GM18511 (cell line): ENCODE results near the gene PTGER4.
"Not testable (repeated sequence)": the region's sequence is repeated elsewhere in the genome, so short reads cannot be mapped to it uniquely, and the experiment has no call there.

ENCODE experiments used
- ATAC-seq: cut with Tn5 transposase; IDR thresholded peaks from one replicate; pipeline ENCODE4 v1.9.1; 2021; ENCODE audit warnings: mild to moderate bottlenecking, moderate library complexity; ENCODE audit not compliant: unreplicated experiment

The PTGER4 gene

DNA sequence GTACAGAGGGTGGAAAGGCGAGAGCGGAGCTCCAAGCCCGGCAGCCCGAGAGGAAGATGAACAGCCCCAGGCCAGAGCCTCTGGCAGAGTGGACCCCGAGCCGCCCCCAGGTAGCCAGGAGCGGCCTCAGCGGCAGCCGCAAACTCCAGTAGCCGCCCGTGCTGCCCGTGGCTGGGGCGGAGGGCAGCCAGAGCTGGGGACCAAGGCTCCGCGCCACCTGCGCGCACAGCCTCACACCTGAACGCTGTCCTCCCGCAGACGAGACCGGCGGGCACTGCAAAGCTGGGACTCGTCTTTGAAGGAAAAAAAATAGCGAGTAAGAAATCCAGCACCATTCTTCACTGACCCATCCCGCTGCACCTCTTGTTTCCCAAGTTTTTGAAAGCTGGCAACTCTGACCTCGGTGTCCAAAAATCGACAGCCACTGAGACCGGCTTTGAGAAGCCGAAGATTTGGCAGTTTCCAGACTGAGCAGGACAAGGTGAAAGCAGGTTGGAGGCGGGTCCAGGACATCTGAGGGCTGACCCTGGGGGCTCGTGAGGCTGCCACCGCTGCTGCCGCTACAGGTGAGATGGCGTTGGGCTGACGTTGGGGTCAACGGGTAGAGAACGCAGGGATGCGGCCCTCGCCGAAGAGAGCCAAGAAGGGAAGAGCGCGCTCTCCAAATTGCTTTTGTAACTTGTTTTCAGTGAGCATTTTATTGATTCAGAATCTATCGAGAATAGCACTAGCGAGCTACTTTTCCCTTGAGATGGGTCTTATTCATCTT is at the start of gene PTGER4:
Gene PTGER4, plus strand, starts transcription at position 3 of the 769 bp plus-strand sequence. CDS start 1,079 bp downstream, outside the sequence.
- peak; percentile 39 for ATAC-seq

DNA sequence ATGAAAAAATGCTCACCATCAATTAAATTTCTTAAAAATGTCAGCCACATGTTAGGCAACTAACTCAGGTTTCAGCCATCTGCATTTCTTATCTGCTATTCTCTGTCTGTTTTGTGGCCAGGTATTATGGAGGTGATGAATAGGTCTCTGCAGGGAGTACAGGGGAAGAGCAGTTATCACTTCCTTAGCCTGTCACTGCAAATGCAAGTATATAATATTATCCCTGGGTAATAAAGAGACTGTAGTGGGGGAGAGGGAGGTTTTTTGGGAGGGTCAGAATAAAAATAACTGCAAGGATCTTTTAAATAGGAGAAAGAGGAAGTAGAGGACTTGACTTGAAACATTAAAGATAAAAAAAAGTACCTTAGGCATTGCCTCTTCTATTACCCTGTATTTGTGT is 49.6 kb upstream of the PTGER4 start:
- ATAC-seq: no peak

DNA sequence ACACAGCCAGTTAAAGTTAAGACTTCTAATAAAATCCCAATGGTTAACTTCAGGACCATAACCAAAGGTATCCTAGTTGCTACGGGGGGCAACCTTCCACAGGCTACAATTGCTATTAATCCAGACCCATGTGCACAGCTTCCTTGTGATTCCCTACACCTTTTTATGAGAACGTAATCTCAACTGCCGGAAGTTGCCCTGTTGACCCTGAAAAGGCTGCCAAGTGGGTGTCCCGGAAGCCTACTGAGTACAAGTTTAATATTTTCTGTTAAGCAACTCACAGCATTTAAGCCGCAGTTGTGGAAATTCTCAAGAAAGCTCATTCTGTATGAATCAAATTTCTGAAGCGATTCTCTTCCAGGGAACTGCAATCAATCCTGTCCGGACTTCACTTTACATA is 48.5 kb upstream of the PTGER4 start:
- no peak for ATAC-seq

DNA sequence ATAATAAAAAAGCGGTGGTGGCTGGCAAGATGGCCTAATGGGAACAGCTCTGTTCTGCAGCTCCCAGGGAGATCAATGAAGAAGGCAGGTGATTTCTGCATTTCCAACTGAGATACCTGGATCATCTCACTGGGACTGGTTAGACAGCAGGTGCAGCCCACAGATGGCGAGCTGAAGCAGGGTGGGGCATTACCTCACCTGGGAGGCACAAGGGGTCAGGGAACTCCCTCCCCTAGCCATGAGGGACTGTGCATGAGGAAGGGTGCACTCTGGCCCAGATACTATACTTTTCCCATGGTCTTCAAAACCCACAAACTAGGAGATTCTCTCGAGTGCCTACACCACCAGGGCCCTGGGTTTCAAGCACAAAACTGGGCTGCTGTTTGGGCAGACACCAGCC is 45.6 kb upstream of the PTGER4 start:
- ATAC-seq: no peak

DNA sequence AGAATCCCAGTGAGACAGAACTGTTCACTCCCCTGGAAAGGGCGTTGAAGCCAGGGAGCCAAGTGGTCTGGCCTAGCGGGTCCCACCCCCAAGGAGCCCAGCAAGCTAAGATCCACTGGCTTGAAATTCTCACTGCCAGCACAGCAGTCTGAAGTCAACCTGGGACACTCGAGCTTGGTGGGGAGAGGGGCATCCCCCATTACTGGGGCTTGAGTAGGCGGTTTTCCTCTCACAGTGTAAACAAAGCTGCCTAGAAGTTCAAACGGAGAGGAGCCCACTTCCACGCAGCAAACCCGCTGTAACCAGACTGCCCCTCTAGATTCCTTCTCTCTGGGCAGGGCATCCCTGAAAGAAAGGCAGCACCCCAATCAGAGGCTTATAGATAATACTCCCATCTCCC is 45.1 kb upstream of the PTGER4 start:
- ATAC-seq: no peak

DNA sequence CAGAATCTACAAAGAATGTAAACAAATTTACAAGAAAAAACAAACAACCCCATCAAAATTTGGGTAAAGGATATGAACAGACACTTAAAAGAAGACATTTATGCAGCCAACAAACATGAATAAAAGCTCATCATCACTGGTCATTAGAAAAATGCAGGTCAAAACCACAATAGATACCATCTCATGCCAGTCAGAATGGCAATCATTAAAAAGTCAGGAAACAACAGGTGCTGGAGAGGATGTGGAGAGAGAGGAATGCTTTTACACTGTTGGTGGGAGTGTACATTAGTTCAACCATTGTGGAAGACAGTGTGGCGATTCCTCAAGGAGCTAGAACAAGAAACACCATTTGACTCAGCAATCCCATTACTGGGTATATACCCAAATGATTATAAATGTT is 40.2 kb upstream of the PTGER4 start:
- not testable (repeated sequence) for ATAC-seq

DNA sequence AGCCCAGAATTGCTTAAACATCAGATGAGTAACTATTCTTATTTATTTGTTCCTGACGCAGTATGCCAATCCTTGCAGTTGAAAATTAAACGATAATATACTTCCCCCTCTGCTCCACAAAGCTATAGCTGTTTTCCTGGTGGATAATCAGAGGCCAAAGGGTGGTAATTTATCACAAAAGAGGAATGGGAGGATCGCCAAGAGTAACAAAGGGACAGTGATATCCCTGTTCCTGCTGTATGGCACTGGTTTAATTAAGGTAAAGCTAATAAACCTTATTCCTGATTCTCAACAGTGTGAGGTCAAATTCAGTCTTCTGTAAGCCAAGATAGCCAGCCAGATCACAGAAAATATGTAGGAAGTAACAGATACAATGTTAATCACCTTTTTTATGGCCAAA is 33.4 kb upstream of the PTGER4 start:
- no peak for ATAC-seq

DNA sequence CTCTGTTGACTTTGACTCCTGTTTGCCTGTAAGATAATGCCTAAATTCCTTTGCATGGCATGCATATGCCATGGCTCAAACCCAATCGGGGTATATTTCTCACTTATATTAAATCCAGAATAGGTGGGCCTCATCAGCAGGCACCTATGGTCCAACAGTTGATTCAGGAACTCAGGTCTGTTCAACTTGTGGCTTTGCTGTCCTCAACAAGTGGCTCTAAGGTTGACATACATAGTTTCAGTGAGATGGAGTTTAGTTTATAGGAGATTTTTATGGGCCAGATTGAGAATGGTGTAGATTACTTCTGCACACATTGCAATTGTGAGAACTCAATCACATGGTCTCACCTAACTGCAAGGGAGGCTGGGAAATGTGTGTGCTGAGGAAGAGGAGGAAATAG is 31.6 kb upstream of the PTGER4 start:
- ATAC-seq: no peak

DNA sequence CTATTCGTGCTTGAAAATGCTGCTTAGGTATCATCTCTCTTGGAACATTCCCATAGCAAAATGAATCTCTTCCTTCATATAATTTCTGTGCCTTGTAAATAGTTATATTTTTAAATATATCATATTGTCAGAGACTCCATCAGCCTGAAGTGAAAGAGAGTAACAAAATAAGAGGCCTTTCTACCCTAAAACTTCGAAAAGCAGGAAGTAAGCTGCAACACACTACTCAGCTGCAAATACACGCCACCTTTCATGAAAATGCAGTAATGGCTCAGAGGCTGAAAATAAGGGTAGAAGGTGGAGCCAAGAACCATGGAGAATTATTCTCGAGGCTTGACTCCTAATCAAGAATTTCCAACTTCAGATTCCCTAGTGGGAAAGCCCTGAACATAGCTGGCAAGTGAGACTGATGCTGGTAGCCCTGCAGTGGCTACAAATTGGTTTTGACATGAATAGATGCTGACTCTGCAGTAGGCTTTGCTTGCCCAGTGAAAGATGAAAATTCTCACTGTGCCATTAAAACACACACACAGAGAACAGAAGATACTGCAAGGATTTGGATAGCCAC is 30.2 kb upstream of the PTGER4 start:
- no peak for ATAC-seq

DNA sequence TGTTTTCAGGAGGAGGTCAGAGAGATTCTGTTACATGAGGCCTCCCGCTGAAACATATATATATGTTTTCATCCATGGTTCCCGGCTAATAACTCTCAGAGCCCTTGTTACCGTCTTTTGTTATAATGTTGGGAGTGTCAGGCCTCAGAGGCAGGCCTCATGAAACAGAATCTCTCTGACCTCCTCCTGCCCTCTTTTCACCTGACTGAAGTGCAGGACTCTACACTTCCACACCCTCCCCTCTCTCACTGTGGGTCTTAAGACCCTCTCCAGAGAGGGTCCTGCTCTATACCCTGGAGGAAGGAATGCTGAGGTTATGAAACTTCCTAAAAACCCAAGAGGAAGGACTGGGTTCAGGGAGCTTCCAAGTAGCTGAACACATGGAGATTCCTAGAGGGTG is 28.5 kb upstream of the PTGER4 start:
- no peak for ATAC-seq

DNA sequence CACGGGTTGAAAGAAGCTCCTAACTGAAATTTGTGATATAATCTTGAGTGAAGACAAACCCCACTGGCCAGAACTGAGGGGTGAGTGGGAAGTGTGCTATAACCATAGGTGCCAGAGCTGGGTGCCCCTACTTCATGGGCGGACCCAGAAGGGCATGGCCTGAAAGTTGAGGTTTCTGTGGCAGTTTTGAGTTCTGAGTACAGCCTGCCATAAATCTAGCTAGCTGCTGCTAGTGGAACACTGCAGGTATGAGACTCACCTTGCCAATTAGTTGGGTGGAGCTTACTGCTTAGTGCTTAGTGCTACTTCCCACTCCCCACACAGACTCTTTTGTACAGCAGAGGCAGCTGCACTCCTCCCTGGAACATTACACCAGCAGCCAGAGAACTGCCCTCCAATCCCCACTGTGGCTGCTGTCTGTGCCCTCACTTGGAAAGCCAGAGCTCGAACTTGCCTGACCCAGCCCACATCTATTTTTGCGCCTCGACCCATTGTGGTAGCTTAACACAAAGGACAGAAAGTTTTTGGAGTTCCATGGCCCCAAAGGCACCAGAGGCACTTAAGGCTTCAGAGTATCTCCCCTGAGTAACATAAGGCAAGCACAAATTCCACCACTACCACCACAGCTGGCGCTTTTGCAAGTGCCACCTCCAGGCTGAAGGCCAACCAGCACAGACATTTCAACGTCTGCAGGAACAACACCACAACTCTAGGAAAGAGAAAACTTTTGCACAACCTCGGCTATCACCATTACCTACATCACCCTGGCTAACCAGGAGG is 27.1 kb upstream of the PTGER4 start:
- peak; percentile 20 for ATAC-seq

DNA sequence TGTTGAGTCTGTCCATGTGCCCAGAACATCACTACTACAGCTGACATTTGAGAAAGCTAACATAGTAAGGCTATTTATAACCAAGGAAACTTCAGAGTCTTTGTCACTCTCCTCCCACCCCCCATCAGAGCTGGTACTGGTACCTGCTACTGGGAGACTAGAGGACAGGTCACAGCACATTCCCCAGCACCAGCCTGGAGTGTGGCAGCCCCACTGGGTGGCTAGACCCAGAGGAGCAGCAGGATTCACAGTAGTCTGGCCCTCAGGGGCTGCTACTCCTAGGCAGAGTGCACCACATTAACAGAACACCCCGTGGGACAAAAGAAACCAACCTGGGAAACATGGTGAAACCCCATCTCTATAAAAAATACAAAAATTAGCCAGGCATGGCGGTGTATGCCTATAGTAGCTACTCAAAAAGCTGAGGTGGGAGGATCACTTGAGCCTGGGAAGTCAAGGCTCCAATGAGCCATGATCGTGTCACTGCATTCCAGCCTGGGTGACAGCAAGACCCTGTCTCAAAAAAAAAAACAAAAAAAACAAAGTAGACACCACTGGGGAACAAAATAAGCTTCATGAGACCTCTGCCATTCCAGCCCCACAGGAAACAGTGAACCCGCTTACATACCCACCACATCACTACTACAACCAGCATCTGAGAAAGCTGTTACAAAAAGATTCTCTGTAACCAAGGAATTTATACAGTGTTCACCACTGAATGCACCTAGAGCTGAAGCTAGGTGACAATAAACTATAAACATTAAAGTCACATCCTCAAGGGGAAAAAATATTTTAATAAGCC is 26.3 kb upstream of the PTGER4 start:
- peak; percentile 43 for ATAC-seq

DNA sequence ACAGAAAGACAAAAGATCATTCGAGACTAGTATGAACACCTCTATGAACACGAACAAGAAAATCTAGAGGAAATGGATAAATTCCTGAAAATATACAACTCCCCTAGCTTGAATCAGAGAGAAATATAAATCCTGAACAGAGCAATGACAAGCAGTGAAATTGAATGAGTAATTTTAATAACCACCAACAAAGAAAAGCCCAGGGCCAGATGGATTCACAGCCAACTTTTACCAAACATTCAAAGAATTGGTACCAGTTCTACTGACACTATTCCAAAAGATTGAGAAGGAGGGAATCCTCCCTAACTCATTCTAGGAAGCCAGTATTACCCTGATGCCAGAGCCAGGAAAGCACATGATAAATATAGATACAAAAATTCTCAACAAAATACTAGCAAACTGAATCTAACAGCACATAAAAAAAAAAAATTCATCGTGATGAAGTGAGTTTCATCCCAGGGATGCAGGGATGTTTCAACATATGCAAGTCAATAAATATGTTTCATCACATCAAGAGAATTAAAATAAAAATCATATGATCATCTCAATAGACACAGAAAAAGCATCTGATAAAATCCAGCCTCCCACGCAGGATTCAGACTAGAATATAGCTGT is 25.2 kb upstream of the PTGER4 start:
- ATAC-seq: no peak

DNA sequence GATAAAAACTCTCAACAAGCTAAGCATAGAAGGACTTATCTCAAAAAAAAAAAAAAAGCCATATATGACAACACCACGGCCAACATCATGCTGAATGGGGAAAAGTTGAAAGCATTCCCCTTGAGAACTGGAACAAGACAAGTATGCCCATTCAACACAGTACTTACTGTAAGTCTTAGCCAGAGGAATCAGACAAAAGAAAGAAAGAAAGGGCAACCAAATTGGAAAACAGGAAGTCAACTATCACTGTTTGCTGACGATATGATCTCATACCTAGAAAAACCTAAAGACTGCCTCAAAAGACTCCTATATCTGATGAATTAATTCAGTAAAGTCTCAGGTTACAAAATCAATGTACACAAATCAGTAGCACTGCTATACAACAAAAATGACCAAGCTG is 24.6 kb upstream of the PTGER4 start:
- ATAC-seq: no peak

DNA sequence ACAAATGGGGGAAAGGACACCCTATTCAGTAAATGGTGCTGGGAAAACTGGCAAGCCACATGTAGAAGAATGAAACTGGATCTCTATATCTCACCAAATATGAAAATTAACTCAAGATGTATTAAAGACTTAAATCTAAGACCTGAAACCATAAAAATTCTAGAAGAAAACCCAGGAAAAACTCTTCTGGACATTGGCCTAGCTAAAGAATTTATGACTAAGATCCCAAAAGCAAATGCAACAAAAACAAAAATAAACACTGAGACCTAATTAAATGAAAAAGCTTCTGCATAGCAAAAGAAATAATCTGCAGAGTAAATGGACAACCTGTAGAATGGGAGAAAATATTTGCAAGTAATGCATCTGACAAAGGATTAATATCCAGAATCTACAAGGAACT is 23.6 kb upstream of the PTGER4 start:
- ATAC-seq: not testable (repeated sequence)

DNA sequence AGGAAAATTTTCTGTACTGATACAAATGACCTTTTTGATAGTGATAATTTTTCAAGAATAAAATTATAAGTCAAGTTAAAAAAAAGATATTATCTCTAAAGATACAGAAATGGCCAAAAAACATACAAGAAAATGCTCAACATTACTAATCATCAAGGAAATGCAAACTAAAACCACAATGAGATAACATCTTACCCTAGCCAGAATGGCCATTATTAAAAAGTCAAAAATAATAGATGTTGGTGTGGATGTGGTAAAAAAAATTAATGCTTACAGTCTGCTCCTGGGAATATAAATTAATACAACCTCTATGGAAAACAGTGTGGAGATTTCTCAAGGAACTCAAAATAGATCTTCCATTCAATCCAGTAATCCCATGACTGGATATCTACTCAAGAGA is 22.9 kb upstream of the PTGER4 start:
- no peak for ATAC-seq

DNA sequence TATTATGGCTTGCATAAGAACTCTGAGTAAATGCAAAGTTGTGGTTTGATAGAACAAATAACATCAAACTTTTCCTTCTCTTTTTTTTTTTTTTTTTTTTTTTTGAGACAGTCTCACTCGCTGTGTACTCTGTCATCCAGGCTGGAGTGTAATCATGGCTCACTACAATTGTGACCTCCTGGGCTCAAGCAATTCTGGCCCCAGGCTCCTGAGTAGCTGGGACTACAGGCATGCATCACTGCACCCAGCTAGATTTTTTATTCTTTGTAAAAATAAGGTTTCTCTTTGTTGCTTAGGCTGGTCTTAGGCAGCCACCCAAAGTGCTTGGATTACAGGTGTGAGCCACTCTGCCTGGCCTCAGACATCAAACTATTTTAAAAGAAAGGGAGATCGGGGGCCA is 19.0 kb upstream of the PTGER4 start:
- no peak for ATAC-seq

DNA sequence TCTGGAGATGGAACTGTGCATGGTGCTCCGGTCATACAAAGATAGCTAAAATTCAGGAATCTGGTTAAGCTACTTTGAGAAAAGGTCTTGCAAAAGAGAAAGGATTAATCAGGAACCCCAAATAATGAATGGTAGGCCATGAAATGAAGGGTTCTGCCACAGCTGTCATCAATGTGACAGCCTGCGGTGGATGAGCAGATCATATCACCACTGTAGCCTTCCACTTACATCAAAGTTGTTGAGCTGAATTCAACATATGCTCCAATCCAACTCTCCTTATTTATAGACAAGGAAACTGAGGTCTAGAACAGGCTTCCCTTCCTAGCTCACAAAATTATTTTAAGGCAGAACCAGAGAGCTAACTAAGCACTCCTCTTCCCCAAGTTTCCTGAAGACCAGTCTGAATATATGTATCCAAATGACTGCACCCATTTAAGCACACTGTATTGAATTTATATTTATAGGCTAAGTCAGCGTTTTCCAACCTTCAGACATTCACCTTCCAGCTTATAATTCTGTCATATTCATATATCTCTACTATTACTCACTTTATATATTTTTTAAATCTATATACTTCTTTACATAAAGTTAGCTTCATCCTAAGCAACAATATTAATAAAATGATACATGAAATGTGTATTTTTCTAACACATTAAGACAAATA is 13.9 kb upstream of the PTGER4 start:
- ATAC-seq: no peak

DNA sequence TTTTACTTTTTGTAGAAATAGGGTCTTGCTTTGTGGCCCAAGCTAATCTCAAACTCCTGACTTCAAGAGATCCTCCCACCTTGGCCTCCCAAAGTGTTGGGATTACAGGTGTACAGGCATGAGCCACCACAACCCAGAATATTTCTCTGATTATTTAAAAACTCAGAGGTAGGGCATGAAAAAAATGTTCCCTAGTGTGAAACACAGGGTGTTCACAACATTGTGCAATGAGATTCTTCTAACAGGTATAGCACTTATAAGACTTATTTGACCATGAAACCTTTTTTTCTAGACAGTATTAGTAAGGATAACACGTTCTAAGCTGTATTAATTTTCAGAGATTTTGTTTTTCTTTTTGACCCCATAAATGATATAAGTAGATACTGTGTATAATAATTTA is 13.1 kb upstream of the PTGER4 start:
- ATAC-seq: no peak

DNA sequence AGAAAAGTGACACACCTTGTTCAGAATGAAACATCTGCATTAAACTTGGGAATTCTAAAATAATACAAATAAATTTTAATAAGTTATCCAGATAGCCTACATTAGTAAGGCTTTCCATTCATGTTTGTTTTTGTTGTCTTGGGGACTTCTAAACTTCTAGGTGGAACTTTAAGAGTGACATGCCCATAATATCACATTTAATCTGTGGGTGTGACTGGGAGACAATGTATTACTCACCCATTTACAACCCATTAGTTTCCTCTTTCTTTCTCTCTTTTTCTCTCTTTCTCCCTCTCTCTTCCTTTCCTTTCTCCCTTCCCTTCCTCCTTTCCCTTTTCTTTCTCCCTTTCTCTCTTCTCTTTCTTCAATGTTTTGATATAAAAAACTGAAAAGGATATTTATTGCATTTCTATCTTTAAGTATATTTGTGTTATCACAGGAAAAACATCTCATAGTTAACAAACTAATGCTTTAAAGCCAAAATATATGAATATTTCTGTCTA is 12.5 kb upstream of the PTGER4 start:
- no peak for ATAC-seq
